Nephron (organoid): ENCODE measurements around the gene TRPV2.

Source experiments
- H3K27ac Mint-ChIP-seq, 3 experiments: 2 replicates each; pipeline ENCODE4 v1.8.0; 2020; ENCODE audit warnings: mixed read lengths in 3 of 3, mild to moderate bottlenecking in 2 of 3, moderate library complexity in 1 of 3
- H3K27me3 Mint-ChIP-seq: 2 replicates; pipeline ENCODE4 v1.8.0; 2021; ENCODE audit warnings: low read depth, mild to moderate bottlenecking, moderate library complexity, mixed read lengths
- H3K36me3 Mint-ChIP-seq: 2 replicates; pipeline ENCODE4 v1.8.0; 2020; ENCODE audit warnings: low read depth, mixed read lengths
- H3K4me1 Mint-ChIP-seq: 2 replicates; pipeline ENCODE4 v1.8.0; 2020; ENCODE audit warnings: mixed read lengths
- H3K4me3 Mint-ChIP-seq, 3 experiments: 2 replicates each; pipeline ENCODE4 v1.8.0; 2020; ENCODE audit warnings: mild to moderate bottlenecking in 3 of 3, mixed read lengths in 3 of 3, moderate library complexity in 2 of 3
- H3K9me3 Mint-ChIP-seq: 2 replicates; pipeline ENCODE4 v1.8.0; 2020; ENCODE audit warnings: mixed read lengths
- TF ChIP-seq, protein P1 (sequence below), 3 experiments: fragments of 200-600 bp; sonication (generic); IDR thresholded peaks; one replicate each; pipeline ENCODE4 v1.5.0; 2021; ENCODE audit warnings: antibody characterized with exemption in 3 of 3; ENCODE audit not compliant: unreplicated experiment in 3 of 3

The TRPV2 gene

DNA sequence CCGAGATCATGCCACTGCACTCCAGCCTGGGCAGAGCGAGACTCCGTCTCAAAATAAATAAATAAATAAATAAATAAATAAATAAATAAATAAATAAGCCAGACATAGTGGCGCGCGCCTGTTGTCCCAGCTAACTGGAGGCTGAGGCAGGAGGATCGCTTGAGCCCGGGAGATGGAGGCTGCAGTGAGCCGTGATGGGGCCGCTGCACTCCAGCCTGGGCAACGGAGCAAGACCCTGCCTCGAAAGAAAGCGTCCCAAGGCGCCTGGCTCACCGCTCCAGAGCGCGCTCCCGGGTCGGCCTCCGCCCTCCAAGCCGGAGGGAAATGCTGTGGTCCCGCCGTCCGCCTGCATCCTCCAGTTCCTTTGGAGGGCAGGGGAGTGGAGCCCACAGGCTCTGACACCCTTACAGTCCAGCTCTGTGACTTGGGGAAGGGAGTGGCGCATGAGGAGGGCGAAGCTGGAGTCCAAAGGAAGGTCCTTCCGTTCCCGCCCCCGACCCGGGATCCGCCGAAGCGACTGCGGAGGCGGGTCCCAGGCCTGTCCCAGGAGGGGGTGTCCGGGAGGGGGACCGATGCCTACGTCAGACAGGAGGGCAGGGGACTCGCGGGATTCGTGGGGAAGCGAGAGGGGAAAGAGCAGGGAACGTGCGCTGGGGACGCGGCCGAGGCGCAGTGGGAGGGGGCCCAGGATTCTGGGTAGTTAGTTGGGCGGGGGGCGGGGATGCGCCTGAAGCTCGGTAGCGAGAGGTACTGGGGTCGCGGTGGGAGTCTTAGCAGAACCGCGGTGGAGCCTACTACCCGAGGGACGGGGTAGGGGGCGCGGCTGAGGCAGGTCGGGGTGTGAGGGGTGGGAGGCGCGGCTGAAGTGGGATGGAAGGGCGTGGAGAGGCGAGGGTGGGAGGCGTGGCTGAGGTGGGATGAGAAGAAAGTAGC, 8.4 kb upstream of the TRPV2 start:
- H3K4me1 Mint-ChIP-seq: peaks cover 16% of the 10 kb centered on the region
- TF ChIP-seq, protein P1, sequence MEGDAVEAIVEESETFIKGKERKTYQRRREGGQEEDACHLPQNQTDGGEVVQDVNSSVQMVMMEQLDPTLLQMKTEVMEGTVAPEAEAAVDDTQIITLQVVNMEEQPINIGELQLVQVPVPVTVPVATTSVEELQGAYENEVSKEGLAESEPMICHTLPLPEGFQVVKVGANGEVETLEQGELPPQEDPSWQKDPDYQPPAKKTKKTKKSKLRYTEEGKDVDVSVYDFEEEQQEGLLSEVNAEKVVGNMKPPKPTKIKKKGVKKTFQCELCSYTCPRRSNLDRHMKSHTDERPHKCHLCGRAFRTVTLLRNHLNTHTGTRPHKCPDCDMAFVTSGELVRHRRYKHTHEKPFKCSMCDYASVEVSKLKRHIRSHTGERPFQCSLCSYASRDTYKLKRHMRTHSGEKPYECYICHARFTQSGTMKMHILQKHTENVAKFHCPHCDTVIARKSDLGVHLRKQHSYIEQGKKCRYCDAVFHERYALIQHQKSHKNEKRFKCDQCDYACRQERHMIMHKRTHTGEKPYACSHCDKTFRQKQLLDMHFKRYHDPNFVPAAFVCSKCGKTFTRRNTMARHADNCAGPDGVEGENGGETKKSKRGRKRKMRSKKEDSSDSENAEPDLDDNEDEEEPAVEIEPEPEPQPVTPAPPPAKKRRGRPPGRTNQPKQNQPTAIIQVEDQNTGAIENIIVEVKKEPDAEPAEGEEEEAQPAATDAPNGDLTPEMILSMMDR (IDR thresholded peaks at IDR 0.05; ENCODE audit: unreplicated experiment in 3 of 3): no peak
- H3K9me3 Mint-ChIP-seq: no peaks in the 10 kb centered on the region
- no peaks in the 10 kb centered on the region for H3K36me3 Mint-ChIP-seq
- H3K4me3 Mint-ChIP-seq: peak overlapping the region; percentile 75 to 83 (median 79)
- peak overlapping the region in 1 of 3 experiments; percentile 26 for H3K27ac Mint-ChIP-seq
- peaks cover 4% of the 10 kb centered on the region for H3K27me3 Mint-ChIP-seq

GRCh38 chr17:16407911-16408588, 7.3 kb upstream of the TRPV2 start:
- Mint-ChIP-seq H3K27me3 (peaks cover 4% of the 10 kb centered on the region), H3K4me3 (peak overlapping the region; percentile 80 to 83 (median 81)), H3K9me3 (no peaks in the 10 kb centered on the region), H3K27ac (peak overlapping the region; percentile 73 to 86 (median 77)), H3K36me3 (no peaks in the 10 kb centered on the region), H3K4me1 (peaks cover 16% of the 10 kb centered on the region)
- TF ChIP-seq, protein P1 (IDR thresholded peaks at IDR 0.05; ENCODE audit: unreplicated experiment in 3 of 3): no peak

DNA sequence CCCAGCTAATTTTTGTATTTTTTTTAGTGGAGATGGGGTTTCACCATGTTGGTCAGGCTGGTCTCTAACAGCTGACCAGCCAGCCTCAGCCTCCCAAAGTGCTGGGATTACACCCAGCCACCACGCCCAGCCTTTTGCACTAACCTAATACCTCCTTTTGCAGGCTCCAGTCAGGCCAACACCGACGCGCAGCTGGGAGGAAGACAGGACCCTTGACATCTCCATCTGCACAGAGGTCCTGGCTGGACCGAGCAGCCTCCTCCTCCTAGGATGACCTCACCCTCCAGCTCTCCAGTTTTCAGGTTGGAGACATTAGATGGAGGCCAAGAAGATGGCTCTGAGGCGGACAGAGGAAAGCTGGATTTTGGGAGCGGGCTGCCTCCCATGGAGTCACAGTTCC, 2.0 kb downstream of the TRPV2 start:
- peaks cover 7% of the 10 kb centered on the region for H3K4me1 Mint-ChIP-seq
- H3K9me3 Mint-ChIP-seq: no peaks in the 10 kb centered on the region
- no peak overlapping the region for H3K4me3 Mint-ChIP-seq
- H3K27ac Mint-ChIP-seq: no peak overlapping the region
- no peaks in the 10 kb centered on the region for H3K27me3 Mint-ChIP-seq
- TF ChIP-seq, protein P1 (IDR thresholded peaks at IDR 0.05; ENCODE audit: unreplicated experiment in 3 of 3): no peak
- H3K36me3 Mint-ChIP-seq: no peaks in the 10 kb centered on the region

- H3K4me3 Mint-ChIP-seq: no peak overlapping the region
- no peaks in the 10 kb centered on the region for H3K27me3 Mint-ChIP-seq
- H3K9me3 Mint-ChIP-seq: no peaks in the 10 kb centered on the region
- peaks cover 7% of the 10 kb centered on the region for H3K4me1 Mint-ChIP-seq
- H3K27ac Mint-ChIP-seq: no peak overlapping the region
- no peaks in the 10 kb centered on the region for H3K36me3 Mint-ChIP-seq
- TF ChIP-seq, protein P1 (IDR thresholded peaks at IDR 0.05; ENCODE audit: unreplicated experiment in 3 of 3): no peak
These were observed 2.7 kb downstream of the TRPV2 start for GRCh38 chr17:16417896-16418684.

DNA sequence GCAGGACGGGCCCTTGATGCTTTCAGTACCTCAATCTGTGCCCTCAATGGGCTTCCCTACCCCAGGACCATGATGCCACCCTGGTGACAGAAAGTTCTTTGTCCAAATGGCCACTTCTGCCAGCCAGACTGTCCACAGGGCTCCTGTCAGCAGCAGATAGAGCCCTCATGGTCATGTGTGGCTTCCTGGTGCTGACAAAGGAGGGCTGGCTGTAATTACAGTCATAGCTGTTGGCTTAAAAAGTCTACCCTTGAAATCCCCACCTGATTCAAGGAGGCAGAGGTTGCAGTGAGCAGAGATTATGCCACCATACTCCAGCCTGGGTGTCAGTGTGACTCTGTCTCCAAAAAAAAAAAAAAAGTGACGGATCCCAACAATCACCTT, 3.3 kb downstream of the TRPV2 start:
- Mint-ChIP-seq H3K27ac (no peak overlapping the region), H3K4me1 (peaks cover 7% of the 10 kb centered on the region), H3K9me3 (no peaks in the 10 kb centered on the region), H3K27me3 (no peaks in the 10 kb centered on the region), H3K36me3 (no peaks in the 10 kb centered on the region), H3K4me3 (no peak overlapping the region)
- TF ChIP-seq, protein P1 (IDR thresholded peaks at IDR 0.05; ENCODE audit: unreplicated experiment in 3 of 3): no peak
